ENCODE data around the gene MCU.

MCU gene

GRCh38 chr10:72659694-72660093, 32.2 kb upstream of the MCU start:
- TF ChIP-seq FOXP2 (optimal IDR thresholded peaks at IDR 0.05; ENCODE audit: borderline replicate concordance, extremely low read depth, extremely low read length, insufficient read depth) (no peak), POLR2AphosphoS5 (IDR thresholded peaks at IDR 0.05; ENCODE audit: low read depth, low read length) (no peak), TAF1 (IDR thresholded peaks at IDR 0.05; ENCODE audit: borderline replicate concordance, insufficient read depth, low read length) (no peak)

GRCh38 chr10:72660220-72660619, 31.7 kb upstream of the MCU start:
- TF ChIP-seq TAF1 (IDR thresholded peaks at IDR 0.05; ENCODE audit: borderline replicate concordance, insufficient read depth, low read length): no peak
- TF ChIP-seq REST (IDR thresholded peaks at IDR 0.05; ENCODE audit: insufficient read depth in 1 of 2, low read depth in 2 of 2, low read length in 2 of 2): no peak
- TF ChIP-seq SIN3A (IDR thresholded peaks at IDR 0.05; ENCODE audit: borderline replicate concordance, insufficient read depth, low read length): no peak
- TF ChIP-seq POLR2AphosphoS5 (IDR thresholded peaks at IDR 0.05; ENCODE audit: low read depth, low read length): no peak
- no peak for TF ChIP-seq FOXP2 (optimal IDR thresholded peaks at IDR 0.05; ENCODE audit: borderline replicate concordance, extremely low read depth, extremely low read length, insufficient read depth)

- no peak for TF ChIP-seq REST (IDR thresholded peaks at IDR 0.05; ENCODE audit: insufficient read depth in 1 of 2, low read depth in 2 of 2, low read length in 2 of 2)
- no peak for TF ChIP-seq TAF1 (IDR thresholded peaks at IDR 0.05; ENCODE audit: borderline replicate concordance, insufficient read depth, low read length)
These were observed 30.5 kb upstream of the MCU start for GRCh38 chr10:72661431-72661830.

- TF ChIP-seq TAF1 (IDR thresholded peaks at IDR 0.05; ENCODE audit: borderline replicate concordance, insufficient read depth, low read length) (no peak), FOXP2 (optimal IDR thresholded peaks at IDR 0.05; ENCODE audit: borderline replicate concordance, extremely low read depth, extremely low read length, insufficient read depth) (no peak), SIN3A (IDR thresholded peaks at IDR 0.05; ENCODE audit: borderline replicate concordance, insufficient read depth, low read length) (no peak), POLR2AphosphoS5 (IDR thresholded peaks at IDR 0.05; ENCODE audit: low read depth, low read length) (no peak), REST (IDR thresholded peaks at IDR 0.05; ENCODE audit: insufficient read depth in 1 of 2, low read depth in 2 of 2, low read length in 2 of 2) (no peak)
These were observed 28.0 kb upstream of the MCU start for GRCh38 chr10:72663971-72664370.

- TF ChIP-seq REST (IDR thresholded peaks at IDR 0.05; ENCODE audit: insufficient read depth in 1 of 2, low read depth in 2 of 2, low read length in 2 of 2) (no peak), FOXP2 (optimal IDR thresholded peaks at IDR 0.05; ENCODE audit: borderline replicate concordance, extremely low read depth, extremely low read length, insufficient read depth) (no peak), TAF1 (IDR thresholded peaks at IDR 0.05; ENCODE audit: borderline replicate concordance, insufficient read depth, low read length) (no peak), SIN3A (IDR thresholded peaks at IDR 0.05; ENCODE audit: borderline replicate concordance, insufficient read depth, low read length) (no peak), POLR2AphosphoS5 (IDR thresholded peaks at IDR 0.05; ENCODE audit: low read depth, low read length) (no peak)
These were observed 26.0 kb upstream of the MCU start for GRCh38 chr10:72665925-72666324.

All from PFSK-1 (cell line).